ES-I3 (cell line): ENCODE data around the gene AGAP9.
"Not testable (repeated sequence)": the region's sequence is repeated elsewhere in the genome, so short reads cannot be mapped to it uniquely, and the experiment has no call there.

Source experiments
- H3K36me3 ChIP-seq: 2 replicates; pipeline ENCODE4 v1.6.1; 2013; ENCODE audit warnings: mild to moderate bottlenecking, low read length, control low read depth, moderate library complexity; ENCODE audit not compliant: insufficient read depth
- H3K4me1 ChIP-seq: 2 replicates; pipeline ENCODE4 v1.6.1; 2013; ENCODE audit warnings: mild to moderate bottlenecking, control low read depth, low read length; ENCODE audit not compliant: insufficient read depth
- H3K9ac ChIP-seq: 2 replicates; pipeline ENCODE4 v1.6.1; 2013; ENCODE audit warnings: low read depth, mild to moderate bottlenecking, low read length, moderate library complexity
- H3K9me3 ChIP-seq: 2 replicates; pipeline ENCODE4 v1.6.1; 2013; ENCODE audit warnings: mild to moderate bottlenecking, low read length, moderate library complexity; ENCODE audit not compliant: control insufficient read depth, insufficient read depth

Gene AGAP9

DNA sequence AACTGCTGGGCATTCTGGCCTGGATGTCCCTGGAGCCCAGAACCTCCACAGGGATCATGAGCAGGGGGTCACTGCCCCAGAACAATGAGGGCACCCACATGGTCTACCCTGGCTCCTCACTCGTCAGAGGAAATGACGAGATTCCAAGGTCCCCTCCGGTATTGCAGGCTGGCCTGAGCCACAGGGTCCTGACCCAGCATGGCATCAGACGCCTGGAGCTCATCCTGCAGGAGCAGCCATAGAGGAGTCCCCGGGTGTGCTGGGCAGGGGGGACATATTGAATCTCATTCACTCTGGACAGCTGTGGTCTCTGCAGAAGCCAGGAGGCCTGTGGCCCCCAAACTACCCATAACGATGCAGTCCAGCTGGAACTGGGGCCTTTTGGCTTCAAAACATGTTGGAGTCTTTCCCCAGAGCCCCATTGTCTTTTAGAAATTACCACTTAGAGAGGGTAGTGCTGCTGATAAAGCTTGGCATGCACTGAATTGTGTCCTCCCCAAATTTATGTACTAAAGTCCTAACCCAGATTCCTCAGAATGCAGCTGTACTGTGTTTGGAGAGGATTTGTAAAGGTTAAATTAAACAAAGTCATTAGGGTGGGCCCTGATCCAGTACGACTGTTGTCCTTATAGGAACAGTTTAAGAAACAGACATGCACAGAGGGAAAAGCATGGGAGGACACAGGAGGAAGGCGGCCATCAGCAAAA lies 67.2 kb downstream of the AGAP9 start:
- Histone ChIP-seq H3K9me3 (no peaks in the 10 kb centered on the region), H3K36me3 (no peaks in the 10 kb centered on the region), H3K9ac (no peak overlapping the region), H3K4me1 (peaks cover 13% of the 10 kb centered on the region; the same call in 1 of the 2 replicates)

DNA sequence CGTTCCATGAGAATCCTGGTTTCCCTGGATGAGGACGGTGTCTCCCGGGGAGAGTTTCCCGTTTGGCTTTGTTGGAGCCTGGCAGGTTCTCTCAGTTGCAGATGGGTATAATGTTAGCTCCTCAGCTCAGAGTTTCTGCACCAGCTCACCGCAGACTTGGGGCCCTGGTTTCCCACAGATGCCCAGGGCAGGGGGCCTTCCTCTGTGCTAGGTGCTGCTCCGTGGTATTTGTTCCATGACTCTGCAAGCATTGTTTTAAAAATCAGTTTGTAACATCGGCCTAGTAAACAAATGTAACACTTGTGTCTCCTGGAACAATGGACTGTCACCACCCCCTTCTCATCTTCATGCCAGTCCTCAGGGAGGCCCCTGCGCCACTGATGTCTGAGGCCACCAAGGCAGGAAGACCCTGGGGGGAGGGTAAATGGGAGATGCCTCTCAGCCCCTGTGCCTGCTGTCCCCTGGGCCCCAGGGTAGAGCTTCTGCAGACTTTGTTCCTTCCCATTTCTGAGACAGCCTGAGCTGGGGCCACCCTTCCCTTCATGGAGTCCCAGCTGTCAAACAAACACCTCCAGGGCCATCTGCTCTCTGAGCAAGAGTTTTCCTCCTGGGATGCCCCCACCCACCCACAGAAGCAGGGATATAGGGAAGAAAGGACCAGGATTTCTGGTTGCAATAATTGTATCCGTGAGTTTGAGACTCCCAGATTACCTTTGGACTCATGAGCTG lies 67.9 kb downstream of the AGAP9 start:
- not testable (repeated sequence) for H3K9ac ChIP-seq

DNA sequence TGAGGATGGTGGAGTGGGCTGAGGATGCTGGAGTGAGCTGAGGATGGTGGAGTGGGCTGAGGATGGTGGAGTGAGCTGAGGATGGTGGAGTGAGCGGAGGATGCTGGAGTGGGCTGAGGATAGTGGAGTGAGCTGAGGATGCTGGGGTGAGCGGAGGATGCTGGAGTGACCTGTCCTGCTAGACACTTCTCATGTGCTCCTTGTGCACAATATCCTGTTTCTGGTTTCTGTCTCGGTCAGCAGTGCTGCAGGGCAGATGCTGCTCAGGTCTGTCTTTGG lies 68.7 kb downstream of the AGAP9 start:
- Histone ChIP-seq H3K9ac (no peak overlapping the region), H3K36me3 (no peaks in the 10 kb centered on the region), H3K4me1 (peaks cover 13% of the 10 kb centered on the region; the same call in 1 of the 2 replicates), H3K9me3 (no peaks in the 10 kb centered on the region)

More for the DNA sequence above, 67.9 kb downstream of the AGAP9 start:
- H3K36me3 ChIP-seq, H3K9me3 ChIP-seq: not testable (repeated sequence)
- peaks cover 13% of the 10 kb centered on the region; the same call in 1 of the 2 replicates for H3K4me1 ChIP-seq

DNA sequence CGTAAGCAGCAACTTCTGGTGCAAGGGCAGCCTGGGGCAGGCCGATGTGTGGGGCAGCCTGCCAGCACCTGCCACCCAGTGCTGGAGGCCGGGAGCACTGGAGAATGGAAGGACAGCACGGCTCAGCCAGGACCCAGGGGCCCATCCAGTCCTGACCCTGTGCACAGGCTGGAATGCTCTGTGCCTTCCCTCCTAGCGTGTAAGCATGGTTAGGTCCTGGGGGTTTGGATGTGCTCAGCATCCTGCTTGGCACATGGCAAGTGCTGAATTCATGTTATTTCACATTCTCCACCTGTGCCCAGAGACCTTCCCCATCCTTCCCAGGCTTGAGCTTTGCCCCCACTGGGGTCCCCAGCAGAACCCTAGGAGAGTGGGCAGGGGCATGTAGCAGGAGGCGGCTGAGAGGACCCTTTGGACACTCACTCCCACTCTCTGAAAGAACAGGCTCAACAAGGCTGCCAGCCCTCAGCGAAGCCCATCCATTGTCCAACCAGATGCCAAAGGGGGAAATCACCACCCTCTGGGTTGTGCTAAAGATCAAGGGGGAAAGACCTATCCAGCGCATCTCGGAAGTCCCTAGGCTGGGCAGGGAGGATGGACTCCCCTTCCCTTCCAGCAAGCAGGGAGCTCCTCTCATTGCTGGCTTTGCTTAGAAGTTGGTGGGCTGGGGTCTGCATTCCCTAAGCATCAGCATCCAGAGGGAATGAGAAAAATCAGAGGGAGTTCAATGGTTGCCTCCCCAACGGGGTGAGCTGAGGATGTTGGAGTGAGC lies 69.2 kb downstream of the AGAP9 start:
- Histone ChIP-seq H3K9me3 (no peaks in the 10 kb centered on the region), H3K4me1 (peaks cover 13% of the 10 kb centered on the region; the same call in 1 of the 2 replicates)

DNA sequence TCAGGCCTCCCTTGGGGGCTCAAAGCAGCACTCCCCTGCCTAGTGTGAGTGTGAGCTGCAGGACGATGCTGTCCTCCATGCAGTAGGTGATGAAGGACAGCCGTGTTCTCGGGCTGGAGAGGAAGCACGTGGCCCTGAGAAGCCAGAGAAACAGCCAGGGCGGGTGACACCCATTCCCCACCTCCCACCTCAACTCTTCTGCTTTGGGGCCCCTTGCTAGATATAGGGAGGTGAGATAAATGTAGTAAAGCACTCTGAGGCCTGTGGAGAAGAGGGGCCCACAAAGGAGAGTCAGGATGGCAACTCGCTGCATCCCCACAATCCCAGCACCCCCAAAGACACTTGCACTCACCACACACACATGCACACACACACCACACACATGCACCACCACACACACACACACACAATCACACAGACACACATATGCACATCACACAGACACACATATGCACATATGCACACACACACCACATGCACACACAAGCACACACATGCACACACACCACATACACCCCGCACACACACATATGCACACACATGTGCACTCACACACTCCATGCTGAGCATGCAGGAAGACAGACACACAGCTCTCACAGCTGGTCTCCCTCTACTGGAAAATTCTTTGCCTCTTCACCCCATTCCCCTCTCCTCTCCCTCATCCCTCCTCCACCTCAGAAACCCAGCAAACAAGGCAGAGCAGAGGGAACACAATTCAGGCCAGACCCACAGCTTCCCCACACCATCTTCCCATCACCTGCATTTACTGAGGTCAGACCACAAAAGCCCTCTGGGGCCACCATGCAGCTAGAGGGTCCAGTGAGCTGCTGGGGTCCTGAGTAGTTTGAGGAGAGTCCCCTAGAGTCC lies 70.1 kb downstream of the AGAP9 start:
- H3K4me1 ChIP-seq: peaks cover 13% of the 10 kb centered on the region; the same call in 1 of the 2 replicates
- H3K36me3 ChIP-seq: no peaks in the 10 kb centered on the region
- no peak overlapping the region for H3K9ac ChIP-seq
- H3K9me3 ChIP-seq: no peaks in the 10 kb centered on the region

More for the DNA sequence above, 69.2 kb downstream of the AGAP9 start:
- Histone ChIP-seq H3K9ac (no peak overlapping the region), H3K36me3 (no peaks in the 10 kb centered on the region)

DNA sequence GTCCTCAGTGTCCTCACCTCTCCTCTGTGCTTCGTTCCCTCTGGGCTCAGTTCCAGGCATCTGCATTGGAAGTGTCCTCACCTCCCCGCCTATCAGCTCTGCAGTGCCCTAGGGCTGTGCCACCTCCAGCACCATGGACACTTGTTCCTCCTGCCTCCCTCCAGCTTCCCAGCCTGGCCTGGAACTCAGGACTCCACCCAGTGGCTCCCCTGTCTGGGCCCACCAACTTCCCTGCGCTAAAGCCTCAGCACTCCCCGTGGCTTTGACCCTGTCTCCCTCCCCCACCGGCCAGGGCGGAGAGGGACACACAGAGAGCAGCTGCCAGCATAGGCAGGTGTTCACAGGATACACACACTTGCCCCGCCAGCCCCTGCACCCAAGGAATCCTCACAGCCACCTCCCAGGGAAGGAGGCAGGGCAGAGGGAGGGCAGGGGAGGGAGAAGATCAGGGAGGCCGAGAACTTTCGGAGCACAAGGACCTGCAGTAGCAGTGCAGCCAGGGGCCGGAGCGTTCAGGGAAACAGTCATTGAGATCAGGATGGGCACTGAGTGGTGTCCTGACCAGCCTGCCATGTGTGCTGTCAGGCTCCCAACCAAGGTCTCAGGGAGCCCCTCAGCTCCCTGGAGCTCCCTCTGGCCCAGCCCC lies 70.8 kb downstream of the AGAP9 start:
- H3K9ac ChIP-seq: no peak overlapping the region
- H3K4me1 ChIP-seq: peaks cover 13% of the 10 kb centered on the region; the same call in 1 of the 2 replicates
- H3K36me3 ChIP-seq: no peaks in the 10 kb centered on the region
- no peaks in the 10 kb centered on the region for H3K9me3 ChIP-seq

DNA sequence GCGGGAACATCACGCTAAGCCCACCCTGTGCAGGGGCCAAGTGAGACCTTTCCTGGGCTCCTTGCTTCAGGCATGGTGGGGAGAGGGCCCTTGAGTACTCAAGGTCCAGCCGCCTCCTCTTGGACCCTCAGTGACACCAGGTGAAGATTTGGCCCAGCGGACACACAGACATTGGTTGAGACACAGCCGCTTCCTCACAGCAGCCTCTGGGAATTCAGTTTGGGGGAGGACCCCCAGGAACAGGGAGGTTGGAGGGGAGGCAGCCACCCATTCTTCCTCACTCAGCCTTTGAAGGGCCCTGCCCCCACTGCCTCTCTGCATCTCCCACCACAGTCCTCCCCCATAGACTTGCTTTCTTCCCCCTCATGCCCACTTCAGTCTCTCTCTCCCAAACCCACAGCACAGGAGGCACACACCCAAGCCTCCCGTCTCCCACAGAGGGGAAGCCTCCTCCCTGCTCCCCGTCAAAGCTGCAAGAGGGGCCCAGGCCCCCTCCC lies 71.4 kb downstream of the AGAP9 start:
- Histone ChIP-seq H3K4me1 (peaks cover 13% of the 10 kb centered on the region; the same call in 1 of the 2 replicates), H3K9ac (no peak overlapping the region), H3K36me3 (no peaks in the 10 kb centered on the region), H3K9me3 (no peaks in the 10 kb centered on the region)
